ENCODE measurements around the gene ARIH1.

DNA sequence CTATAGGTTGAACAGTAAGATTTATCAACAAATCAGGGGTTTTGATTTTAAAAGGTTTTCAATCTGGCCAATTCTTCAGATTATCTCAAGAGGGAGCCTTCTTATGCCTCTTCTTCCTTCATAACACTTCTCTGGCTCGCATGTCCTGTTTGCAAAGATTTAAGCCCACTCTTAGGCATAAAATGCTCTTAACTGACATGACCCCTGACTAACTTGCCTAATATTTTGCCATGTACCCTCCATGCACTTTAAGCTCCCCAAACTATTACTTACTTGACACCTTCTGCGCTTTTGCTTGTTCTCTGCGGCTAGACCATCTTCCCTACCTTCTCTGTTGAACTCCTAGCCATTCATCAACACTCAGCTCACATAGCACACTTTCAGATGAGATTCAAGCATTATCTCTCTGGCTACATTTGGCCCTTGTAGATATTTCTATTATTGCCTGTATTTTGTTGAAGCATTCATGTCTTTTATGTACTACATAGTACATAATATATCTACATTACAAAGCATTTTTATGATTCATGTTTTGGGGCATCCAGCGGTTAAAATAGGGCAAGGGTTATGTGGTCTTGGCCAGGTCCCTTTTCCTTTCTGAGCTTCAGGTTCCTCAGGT, 1.0 kb upstream of the ARIH1 start:
- TF ChIP-seq, protein P1, sequence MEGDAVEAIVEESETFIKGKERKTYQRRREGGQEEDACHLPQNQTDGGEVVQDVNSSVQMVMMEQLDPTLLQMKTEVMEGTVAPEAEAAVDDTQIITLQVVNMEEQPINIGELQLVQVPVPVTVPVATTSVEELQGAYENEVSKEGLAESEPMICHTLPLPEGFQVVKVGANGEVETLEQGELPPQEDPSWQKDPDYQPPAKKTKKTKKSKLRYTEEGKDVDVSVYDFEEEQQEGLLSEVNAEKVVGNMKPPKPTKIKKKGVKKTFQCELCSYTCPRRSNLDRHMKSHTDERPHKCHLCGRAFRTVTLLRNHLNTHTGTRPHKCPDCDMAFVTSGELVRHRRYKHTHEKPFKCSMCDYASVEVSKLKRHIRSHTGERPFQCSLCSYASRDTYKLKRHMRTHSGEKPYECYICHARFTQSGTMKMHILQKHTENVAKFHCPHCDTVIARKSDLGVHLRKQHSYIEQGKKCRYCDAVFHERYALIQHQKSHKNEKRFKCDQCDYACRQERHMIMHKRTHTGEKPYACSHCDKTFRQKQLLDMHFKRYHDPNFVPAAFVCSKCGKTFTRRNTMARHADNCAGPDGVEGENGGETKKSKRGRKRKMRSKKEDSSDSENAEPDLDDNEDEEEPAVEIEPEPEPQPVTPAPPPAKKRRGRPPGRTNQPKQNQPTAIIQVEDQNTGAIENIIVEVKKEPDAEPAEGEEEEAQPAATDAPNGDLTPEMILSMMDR (IDR thresholded peaks at IDR 0.05) = no peak
- TF ChIP-seq EZH2 (IDR thresholded peaks at IDR 0.05; ENCODE audit: borderline replicate concordance, insufficient read depth, low read depth, low read length, poor library complexity, severe bottlenecking) = no peak

Measured in B cell (primary cell).